GM19452 (cell line): ENCODE measurements around the gene RPS6KA5.
A peak's percentile ranks its signal among the peaks of the same experiment; 100 is the strongest.
"Not testable (repeated sequence)": the region's sequence is repeated elsewhere in the genome, so short reads cannot be mapped to it uniquely, and the experiment has no call there.

Source experiments
- ATAC-seq: cut with Tn5 transposase; IDR thresholded peaks from one replicate; pipeline ENCODE4 v1.9.1; 2021; ENCODE audit not compliant: unreplicated experiment

RPS6KA5 gene

GRCh38 chr14:90942511-90942910 lies 117.9 kb downstream of the RPS6KA5 start:
- no peak for ATAC-seq

DNA sequence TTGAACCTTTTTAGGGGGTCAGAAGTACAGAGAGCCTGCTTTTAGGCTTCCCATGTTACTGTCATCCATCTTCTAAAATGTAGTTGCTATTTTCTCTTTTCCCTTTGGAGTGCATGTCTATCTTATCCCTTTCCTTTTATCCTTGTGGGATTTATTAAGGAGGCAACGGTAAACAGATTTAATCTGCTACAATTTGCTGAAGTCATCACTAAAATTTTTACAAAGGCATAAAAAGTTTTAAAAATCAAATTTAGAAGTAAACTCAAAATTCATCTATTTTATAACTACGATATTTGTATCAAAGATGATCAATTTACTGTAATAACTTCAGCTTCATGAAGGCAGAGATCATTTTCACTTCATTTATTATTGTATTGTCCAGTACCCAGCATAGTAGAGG lies 118.7 kb downstream of the RPS6KA5 start:
- no peak for ATAC-seq

DNA sequence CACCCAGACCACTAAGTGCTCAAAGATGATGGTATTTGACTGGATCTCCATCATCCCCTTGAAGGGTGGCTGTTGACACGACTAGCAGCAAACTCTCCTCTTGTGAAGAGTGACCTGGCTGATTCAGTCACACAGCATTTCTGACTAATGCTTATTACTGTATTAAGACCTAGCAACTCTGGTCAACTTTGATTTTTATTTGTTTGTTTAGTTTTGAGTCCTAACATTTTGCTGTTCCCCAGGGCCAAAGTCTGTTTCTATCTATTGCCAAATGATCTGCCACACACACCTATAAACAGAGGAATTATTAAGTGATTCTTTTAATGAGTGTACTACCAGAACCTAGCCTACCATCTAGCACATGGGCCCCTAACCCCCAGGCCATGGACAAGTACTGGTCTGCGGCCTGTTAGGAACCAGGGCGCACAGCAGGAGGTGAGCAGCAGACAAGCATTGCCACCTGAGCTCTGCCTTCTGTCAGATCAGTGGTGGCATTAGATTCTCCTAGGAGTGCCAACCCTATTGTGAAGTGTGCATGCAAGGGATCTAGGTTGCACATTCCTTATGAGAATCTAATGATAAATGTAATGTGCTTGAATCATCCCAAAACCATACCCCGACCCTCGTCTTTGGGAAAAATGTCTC lies 120.0 kb downstream of the RPS6KA5 start:
- ATAC-seq = no peak

- ATAC-seq = not testable (repeated sequence)
These were observed 121.1 kb downstream of the RPS6KA5 start for GRCh38 chr14:90939252-90939795.

DNA sequence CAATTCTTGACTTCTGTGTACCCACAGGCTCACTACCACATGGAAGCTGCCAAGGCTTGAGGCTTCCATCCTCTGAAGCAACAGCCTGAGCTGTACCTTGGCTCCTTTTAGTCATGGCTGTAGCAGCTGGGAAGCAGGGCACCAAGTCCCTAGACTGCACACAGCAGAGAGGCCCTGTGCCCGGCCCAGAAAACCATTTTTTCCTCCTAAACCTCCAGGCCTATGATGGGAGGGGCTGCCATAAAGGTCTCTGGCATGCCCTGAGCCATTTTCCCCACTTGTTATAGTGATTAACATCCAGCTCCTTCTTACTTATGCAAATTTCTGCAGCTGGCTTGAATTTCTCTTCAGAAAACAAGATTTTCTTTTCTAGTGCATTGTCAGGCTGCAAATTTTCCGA lies 121.8 kb downstream of the RPS6KA5 start:
- ATAC-seq = no peak

- no peak for ATAC-seq
These were observed 123.5 kb downstream of the RPS6KA5 start for GRCh38 chr14:90936757-90937440.

DNA sequence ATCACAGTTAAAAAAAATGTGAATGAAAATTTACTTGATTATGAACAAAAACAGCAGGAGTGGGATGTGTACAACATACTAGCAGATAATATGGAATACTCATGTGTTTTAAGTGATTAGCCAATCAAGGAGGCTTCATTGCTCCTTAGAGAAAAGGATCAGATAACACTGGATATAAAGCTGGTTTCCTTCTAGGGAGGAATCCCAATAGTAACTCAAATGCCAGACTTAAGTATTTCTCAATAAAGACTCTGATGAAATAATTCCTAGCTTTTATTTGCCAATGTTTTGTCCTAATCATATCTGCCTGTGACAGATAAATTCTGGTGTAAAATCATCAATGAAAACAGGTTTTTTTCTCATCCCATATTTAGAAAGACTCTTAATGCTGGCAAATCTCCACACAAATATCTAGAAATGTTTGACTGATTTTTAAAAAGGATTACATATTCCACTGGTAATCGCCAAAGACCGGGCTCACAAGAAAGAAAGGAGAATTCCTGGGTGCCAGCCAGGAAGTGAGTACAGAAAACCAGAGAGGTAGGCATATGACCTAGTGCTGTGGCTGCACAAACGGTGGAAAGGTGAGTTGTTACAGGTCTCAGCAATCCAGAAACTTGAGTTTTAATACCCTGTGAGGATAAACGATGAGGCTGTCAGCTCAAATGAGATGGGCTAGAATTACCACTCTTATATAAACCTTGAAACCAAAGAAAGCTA lies 135.7 kb downstream of the RPS6KA5 start:
- no peak for ATAC-seq

DNA sequence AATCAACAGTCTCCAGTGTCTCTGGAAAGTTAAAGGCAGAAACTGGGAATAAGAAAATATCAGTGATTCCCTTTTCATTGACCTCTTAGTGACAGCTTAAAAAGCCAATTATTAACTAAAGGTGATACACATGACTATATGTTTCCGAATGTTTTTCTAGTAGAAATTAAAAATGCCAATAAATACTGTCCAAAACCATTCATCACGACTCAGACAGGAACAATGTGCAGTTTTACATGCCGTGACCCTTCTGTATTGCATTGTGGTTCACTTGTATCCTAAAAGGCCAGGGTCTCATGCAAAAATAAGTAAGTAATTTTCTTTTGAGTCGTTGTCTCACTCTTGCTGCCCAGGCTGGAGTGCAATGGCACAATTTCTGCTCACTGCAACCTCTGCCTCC lies 138.3 kb downstream of the RPS6KA5 start:
- ATAC-seq = no peak

- ATAC-seq = no peak
These were observed 149.3 kb downstream of the RPS6KA5 start for GRCh38 chr14:90911121-90911520.

DNA sequence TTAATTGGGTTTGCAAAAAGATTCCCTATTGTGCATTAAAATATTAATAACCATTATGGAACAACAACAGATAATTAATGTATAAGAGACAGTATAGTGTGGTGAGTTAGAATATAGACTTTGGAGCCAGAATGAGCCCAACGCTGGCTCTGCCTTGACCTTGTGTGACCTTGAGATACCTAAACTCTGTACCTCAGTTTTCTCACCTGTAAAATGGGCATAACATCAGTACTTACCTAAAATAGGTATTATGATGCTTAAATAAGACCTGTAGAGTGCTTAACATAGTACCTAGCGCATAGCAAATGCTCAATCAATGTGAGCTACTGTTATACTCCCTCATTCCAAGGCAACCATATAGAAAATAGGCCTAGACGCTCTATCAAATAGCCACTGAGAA lies 153.3 kb downstream of the RPS6KA5 start:
- no peak for ATAC-seq

- peak; percentile 89 for ATAC-seq
These were observed 154.9 kb downstream of the RPS6KA5 start for GRCh38 chr14:90905531-90905930.

GRCh38 chr14:90903101-90903500 lies 157.3 kb downstream of the RPS6KA5 start:
- no peak for ATAC-seq

GRCh38 chr14:90900476-90901083 lies 159.9 kb downstream of the RPS6KA5 start:
- ATAC-seq = no peak

GRCh38 chr14:90897022-90897421 lies 163.4 kb downstream of the RPS6KA5 start:
- no peak for ATAC-seq

DNA sequence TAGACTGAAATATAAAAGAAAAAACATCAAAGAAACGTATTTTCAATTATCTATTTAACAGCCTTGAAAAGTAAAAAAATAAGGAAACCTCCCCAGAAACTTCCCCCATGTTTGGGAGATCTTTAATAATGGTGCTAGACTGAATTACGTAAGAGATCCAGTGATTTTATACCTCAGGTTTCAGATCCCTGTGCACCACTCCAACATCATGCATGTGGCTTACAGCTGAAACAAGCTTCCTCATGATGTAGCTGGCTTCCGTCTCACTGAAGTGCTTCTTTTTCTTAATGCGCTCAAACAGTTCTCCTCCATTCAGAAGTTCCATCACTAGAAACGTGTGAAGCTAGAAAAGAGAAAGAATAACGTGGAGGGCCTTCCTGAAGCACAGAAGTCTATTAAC lies 166.2 kb downstream of the RPS6KA5 start:
- no peak for ATAC-seq

DNA sequence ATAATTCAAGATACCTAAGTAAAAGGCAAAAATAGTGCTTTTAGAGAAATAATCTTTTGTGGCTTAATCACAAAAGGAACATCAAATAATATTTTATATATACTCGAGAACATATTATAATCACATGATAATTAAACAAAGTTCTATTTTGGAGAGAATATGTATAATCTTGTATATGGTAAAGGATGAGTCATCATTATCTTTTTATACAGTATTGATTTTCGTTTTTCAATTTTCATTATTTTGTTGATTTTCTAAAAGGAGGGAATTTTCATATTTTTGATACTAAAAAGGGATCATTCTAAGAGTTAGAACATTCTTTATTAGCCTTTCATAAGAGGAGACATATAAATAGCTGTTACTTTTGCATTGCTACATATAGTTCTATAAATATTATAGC lies 166.9 kb downstream of the RPS6KA5 start:
- no peak for ATAC-seq

DNA sequence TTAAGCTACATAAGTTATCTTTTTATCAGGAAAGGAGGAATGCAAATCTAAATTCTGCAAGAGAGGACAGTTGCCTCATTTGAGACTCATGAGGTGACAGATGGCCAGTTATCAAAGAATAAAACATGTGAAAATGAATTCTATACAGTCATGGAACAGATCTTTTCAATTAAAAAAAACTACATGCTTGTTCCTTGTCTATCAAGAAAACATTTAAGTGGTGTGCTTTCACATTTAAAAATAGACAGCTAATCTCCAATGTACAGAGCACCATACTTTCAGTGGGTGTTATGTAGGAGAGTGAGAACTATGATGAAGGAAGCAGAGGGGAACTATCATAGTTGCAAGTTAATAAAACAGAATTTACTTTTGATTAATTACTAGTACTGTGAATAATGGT lies 167.5 kb downstream of the RPS6KA5 start:
- no peak for ATAC-seq

- ATAC-seq = no peak
These were observed 169.1 kb downstream of the RPS6KA5 start for GRCh38 chr14:90891326-90891725.

DNA sequence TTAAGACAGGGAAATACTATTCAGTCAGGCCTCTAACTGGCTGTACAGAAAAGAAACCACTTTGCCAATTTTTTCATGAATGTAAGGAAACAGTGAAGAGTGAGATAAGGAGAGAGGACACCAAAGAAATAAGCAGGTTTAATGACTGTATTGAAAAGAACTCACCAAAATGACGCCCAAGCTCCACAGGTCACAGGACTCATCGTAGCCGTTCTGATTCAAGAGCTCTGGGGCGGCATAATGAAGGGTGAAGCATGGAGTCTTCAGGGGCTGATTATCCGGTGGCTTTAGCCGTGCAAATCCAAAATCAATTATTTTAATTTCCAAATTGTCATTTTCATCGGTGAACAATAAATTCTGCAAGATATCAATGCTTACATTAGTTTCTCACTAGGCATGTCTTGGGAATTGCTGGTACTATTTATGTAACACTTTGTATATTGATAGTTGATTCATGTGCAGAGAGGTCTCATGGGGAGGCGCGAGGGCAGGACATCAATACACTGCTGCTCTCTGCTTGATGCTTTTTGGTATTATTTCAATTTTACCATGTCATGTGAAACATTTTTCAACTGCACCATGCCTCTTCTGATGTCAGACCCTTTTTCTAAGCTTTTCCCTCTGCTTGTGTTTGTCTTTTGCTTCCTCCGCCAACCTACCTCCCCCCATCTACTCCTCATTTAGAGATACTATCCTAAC lies 170.0 kb downstream of the RPS6KA5 start:
- no peak for ATAC-seq

DNA sequence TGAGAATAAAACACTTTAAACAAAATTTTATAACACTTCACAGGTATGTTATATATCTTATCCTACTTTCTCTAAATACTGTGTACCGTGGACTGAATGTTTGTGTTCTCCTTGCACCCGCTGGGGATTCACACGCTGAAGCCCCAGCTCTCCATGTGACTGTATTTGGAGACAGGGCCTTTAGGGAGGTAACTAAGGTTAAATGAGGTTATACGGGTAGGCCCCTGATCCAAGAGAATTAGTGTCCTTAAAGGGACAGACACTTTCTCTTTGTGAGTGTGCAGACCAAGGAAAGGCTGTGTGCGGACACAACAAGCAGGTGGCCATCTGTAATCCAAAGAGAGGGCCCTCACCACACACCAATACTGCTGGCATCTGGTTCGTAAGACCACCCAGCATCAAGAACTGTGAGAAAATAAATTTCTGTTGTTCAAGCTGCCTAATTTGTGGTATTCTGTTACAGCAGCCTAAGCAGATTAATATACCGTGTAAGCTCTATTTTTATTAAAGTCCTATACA lies 174.1 kb downstream of the RPS6KA5 start:
- no peak for ATAC-seq

- ATAC-seq = no peak
These were observed 176.7 kb downstream of the RPS6KA5 start for GRCh38 chr14:90883782-90884181.
